GM19193 (cell line): ENCODE measurements around the gene C17orf67.

ENCODE experiments used
- POLR2A ChIP-seq: IDR thresholded peaks from 4 replicates; pipeline ENCODE4 v1.6.1; 2011; ENCODE audit not compliant: insufficient read depth, insufficient read length; ENCODE audit errors: extremely low read depth

C17orf67 gene

DNA sequence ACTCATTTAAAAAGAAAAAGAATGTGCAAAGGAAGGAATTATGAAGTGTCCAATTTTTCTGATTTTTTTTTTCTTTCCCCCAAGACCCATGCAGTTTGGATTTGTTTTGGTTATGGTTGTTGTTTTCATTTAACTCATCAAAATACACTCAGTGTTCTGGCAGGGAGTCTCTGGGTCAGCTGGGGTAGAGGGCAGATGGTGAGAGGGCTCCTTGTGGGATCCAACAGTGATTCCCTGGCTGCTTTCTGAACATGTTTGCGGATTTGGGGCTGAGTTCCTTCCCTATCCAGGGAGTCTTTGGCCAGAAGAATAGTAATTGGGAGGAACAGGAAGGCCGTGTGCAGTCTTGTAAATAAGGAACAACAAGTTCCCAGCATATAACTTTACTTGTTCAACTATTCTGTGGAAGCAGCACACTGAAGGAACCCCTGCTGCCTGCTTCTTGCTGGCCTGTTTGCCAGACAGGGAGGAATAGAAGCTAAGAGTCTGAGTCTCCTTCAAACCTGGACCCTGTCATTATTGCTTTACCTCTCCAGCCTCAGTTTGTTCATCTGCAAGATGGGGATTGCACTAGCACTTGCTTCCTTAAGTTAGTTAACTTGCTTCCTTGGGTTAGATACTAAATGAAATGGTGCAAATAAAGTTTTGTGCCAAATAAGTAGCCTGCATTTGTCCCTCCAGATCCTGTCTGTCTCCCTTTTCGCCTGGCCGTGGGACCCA is 32.1 kb downstream of the C17orf67 start:
- no peak for TF ChIP-seq POLR2A

DNA sequence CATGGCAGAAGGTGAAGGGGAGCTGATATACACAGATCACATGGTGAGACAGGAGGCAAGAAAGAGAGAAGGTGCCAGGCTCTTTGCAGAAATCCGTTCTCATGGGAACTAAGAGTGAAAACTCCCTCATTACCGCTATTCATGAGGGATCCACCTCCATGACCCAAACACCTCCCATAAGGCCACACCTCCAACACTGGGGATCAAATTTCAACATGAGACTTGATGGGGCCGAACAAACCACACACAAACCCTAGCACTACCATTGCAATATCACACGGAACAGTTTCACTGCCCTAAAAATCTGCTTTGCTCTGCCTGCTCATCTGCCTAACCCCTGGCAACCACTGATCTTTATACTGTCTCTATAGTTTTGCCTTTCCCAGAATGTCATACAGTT is 34.8 kb downstream of the C17orf67 start:
- no peak for TF ChIP-seq POLR2A

GRCh38 chr17:56796536-56796935 is 37.2 kb downstream of the C17orf67 start:
- TF ChIP-seq POLR2A: no peak

DNA sequence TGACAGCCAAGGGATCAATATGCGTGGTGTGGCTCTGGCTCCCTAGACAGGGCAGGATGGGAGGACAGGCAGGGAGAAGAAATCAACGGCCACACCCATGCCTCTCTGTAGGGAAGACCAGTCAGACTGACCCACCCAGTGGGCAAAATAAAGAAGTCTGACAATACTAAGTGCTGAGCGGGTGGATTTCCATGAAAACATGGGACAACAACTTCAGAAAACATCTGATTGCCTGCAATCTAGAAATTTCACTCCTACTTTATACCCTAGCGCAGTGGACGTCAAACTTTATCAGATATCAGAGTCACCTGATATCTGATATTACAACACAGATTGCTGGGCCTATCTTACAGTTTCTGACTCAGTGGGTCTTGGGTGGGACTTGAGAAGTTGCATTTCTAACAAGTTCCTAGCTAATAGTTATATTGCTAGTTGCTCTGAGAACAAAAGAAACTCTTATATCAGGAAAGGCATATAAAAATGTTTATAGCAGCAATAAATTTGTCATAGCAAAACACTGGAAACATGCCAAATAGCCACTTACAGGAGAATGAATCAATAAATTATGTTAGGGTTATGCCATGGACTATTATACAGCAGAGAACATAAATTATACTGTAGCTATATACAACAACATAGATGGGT is 38.4 kb downstream of the C17orf67 start:
- no peak for TF ChIP-seq POLR2A

- no peak for TF ChIP-seq POLR2A
Observed at GRCh38 chr17:56793957-56794356, 39.8 kb downstream of the C17orf67 start.

DNA sequence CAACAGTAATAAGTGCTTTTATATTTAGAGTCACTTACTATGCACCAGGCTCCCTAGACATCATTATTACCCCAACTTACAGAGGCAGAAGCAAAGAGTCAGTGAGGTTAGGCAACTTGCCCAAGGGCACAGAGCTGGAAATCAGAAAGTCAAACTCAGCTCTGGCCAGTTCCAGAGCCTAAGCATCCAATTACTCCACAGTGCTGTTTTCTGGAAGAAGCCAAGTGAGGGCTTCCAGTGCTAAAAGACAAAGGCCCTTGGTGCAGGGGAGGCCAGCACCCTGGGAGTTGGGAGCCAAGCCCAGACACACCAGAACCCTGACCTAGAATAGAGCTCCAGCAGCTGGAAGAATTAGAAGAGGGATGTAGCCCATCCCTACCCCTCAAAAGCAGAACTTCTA is 40.2 kb downstream of the C17orf67 start:
- TF ChIP-seq POLR2A: no peak

- TF ChIP-seq POLR2A: no peak
Observed at GRCh38 chr17:56792267-56792666, 41.5 kb downstream of the C17orf67 start.

GRCh38 chr17:56786989-56787482 is 46.7 kb downstream of the C17orf67 start:
- no peak for TF ChIP-seq POLR2A

- TF ChIP-seq POLR2A: no peak
Observed at GRCh38 chr17:56785997-56786680, 47.6 kb downstream of the C17orf67 start.

DNA sequence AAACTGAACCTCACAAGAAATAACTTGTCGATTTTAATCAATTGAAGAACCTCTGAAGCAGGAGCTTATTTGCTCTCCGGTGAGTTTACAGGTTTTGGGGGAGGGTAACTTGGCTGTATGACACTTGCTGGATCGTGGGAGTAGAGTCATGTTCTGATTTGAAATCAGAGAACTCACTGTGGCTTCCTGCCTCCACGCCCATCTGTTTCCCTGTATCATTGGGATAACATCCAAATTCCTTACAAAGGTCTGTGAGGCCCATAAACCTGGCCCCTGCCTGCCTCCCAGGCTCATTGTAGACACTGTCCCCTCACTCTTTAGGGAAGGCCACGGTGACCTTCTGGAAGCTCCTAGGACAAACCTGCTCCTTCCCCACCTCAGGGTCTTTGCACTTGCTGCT is 48.3 kb downstream of the C17orf67 start:
- no peak for TF ChIP-seq POLR2A

DNA sequence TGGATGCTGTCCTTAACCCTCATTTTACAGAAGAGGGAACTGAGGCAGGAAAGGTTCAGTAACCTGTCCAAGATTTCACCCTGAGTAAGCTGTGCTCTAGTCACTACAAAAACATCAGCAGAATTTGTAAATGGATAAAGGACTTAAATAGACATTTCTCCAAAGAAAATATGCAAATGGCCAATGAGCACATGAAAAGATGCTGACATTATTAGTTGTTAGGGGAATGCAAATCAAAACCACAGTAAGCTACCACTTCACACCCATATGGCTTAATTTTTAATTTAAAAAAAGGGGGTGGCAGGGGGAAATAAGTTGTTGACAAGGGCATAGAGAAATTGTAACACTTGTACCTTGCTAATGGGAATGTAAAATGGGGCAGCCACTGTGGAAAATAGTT is 51.4 kb downstream of the C17orf67 start:
- no peak for TF ChIP-seq POLR2A

DNA sequence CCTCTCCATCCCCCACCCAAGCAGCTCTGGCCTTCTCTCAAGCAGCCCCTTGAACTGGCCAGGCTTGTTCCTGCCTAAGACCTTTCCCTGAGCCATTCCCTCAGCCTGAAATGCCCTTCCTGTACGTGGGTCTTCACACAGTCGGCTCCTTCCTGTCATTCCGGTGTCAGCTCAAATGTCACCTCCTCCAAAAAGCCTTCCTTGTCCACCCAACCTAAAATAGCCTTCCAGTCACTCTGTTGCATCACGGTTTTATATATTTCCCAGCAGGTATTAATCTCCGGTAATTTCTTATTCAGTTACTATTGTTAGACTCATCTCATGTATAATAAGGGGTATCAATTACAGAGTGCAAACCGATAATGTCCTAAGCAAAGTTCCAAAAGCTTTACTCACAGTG is 51.8 kb downstream of the C17orf67 start:
- TF ChIP-seq POLR2A: no peak

DNA sequence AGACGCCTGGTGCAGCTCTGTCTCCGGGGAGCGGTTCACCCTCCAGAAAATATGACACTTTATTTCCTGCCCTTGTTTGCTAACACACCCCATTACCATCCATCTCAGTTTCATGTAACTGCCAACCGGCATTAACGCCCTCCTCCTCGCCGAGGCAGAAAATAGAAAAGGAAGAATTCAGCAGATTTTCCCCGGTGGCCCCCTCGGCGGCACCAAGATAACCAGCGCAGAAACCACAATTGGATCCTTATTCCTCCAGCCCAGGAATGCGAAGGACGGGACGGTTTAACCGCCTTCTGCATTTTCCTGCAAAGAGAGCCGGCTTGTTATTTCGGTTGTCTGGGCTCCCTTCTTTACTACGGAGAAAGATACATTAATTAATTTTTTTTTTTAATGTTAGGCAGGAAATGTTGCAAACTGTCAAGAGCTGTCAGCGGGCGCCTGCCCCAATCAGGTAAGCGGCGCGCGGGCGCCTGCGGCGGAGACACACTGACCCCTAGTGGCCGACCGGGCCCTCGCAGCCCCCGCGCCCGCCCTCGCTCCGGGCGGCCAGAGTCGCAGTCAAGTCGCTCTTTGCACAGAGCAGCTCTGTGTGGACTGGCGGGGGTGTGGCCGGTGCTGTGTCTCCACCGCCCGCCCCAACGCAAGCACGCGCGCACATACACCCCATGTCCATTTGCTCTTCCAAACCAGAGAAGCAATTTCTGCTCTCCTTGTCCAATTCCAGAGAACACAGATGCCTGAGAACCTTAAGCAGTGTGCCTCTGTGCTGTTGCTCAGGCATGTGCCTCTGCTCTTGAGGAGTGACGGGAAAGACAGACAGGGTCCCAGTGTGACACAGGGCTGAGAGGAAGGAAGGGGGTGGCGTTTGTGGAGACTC is 53.6 kb downstream of the C17orf67 start:
- no peak for TF ChIP-seq POLR2A

GRCh38 chr17:56779322-56779721 is 54.4 kb downstream of the C17orf67 start:
- no peak for TF ChIP-seq POLR2A

DNA sequence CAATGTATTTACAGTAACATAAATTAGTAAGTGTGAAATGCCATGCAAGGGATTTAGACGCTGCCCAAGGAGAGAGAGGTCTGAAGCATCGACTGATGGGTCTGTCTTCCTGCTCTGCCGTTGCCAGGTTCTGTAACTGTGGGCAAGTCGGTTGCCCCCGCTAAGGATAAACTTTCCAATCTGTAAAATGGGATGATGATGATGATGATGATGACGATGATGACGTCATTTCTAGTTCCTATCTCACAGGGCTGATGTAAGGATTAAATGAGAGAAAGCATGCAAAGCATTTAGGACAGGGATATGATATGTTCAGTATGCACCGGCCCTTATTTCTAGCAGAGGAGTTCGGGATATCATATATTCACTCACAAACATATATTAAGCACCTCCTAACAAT is 54.8 kb downstream of the C17orf67 start:
- no peak for TF ChIP-seq POLR2A
